GM19043 (cell line): ENCODE results near the gene AP5B1.

Experiments
- ATAC-seq: cut with Tn5 transposase; IDR thresholded peaks from one replicate; pipeline ENCODE4 v1.9.1; 2021; ENCODE audit warnings: low read depth; ENCODE audit not compliant: unreplicated experiment

Gene AP5B1

GRCh38 chr11:65786008-65786785, 5.4 kb upstream of the AP5B1 start:
- no peak for ATAC-seq

GRCh38 chr11:65785319-65786007, 4.7 kb upstream of the AP5B1 start:
- ATAC-seq = no peak

DNA sequence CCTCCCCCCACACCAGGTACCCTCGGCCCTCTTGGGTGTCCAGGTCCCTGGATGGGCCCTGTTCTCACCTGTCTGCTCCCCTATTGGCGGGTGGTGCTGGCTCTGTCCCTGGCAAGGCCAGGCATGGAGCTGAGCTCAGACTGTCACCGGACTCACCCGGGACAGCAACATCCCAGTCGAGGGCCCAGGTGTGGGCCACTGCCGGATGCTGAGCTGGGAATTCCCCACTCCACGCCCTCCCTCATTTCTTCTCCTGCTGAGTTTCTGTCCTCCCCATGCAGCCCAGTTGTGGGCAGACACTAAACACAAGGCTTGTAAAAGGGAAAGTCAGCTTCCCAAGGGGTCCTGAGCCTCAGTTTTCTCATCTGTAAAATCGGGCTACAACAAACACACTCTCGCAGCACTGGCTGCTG, 2.0 kb upstream of the AP5B1 start:
- no peak for ATAC-seq

- no peak for ATAC-seq
Observed at GRCh38 chr11:65781962-65782815, 1.4 kb upstream of the AP5B1 start.

GRCh38 chr11:65781152-65781961, 581 bp upstream of the AP5B1 start:
- peak; percentile 35 for ATAC-seq

- ATAC-seq = peak; percentile 37
Observed at GRCh38 chr11:65779919-65780769, 632 bp downstream of the AP5B1 start.

DNA sequence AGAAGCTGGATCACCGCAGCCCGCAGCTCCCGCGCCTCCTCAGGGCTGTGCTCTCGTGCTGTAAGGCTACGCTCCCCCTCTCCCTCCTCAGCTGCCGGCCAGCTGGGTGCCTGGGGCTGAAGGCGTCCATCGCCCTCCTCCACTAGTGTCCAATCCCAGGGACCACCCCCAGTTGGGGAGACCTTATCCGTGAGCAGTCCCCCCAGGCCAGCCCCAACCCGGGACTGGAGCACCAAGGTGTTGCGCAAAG, 1.2 kb downstream of the AP5B1 start:
- no peak for ATAC-seq

DNA sequence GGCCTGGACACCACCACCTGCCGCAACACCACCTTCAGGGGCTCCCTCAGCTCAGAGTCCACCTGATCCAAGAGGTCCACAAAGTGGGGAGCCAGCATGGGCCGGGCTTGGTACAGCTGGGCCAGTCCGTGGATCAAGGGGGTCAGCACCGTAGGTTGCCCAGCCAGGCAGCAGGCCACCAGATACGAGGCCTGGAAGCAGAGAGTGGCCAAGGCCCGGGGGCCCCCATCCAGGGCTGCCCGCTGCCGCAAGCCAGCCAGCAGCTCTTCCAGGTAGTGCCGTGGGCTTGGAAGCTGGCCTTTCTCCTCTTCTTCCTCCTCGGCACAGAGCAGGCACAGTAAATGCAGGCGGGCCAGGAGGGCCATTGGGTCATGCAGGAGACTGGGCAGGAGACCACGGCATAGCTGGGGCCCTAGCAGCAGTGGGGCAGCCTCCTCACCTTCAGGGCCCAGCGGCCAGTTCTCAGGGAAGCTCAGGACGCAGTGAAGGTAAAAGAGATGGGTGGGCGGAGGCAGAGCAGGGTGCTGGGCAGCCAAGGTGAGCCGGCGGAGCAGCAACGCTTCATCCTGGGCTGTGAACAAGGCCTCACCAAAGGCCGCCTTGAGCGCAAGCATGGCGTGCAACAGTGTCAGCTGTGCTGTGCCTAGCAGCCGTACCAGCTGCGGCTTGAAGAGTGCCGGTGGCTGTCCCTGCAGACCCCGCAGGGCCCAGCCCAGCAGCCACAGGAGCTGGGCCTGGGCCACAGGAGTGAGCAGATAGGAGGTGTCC, 1.7 kb downstream of the AP5B1 start:
- ATAC-seq = no peak

DNA sequence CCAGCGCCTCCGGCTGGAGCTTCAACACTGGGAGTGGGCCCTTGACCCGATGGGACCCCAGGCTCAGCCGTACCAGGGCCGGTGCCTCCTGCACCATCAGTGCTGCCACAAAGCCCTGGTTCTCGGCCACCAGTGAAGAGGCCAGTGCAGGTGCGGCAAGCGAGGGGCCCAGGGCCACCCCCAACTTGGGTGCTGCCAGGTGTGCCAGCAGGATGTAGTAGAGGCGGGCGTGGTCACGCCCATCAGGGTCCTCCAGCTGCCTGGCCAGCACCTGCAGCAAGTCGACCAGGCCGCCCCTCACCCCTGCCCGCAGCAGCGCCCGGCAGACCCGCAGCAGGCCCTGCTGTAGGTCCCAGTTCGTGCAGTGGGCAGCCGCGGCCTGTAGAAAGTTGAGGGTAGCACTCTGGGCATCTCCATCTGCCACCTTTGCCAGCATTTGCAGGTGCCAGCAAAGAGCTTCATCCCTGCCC, 2.3 kb downstream of the AP5B1 start:
- no peak for ATAC-seq

DNA sequence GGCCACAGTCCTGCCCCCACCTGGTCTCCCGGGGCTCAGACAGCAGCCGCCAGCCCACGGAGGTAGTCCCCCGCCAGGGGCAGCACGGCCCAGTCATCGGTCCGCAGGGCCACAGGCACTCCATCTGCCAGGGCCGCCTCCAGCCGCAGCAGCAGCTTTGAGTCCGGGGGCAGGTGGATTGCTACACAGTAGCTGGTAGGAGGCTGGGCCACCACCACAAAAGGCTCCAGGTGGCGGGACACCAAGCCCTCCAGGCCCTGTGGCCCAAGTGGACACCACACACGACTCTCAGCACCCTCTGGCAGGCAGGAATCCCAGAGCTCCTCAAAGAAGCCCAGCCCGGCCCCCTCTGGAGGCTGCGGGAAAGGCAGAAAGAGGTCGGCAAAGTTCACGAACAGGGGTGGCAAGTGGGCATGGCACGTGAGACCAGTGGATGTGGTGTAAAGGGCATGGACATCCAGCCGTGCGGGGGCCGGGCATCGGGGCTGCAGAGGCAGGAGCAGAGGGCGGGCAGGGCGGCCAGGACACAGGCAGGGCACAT, 2.9 kb downstream of the AP5B1 start:
- ATAC-seq = no peak

DNA sequence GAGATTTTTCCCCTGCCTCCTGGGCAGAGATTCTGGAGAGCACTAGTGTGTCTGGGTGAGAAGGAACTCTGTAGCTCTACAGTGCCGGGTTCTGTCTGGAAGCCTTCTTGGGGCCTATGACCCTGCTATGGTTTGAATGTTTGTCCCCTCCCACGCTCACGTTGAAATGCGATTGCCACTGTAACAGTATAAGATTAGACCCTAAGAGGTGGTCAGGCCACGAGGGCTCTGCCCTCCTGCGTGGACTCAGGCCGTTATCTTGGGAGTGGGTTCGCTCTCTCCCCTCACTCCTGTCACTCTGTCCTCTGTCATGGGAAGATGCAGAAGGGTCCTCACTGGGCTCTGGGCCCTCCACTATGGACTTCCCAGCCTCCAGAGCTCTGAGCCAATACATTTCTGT, 3.5 kb downstream of the AP5B1 start:
- ATAC-seq = no peak

DNA sequence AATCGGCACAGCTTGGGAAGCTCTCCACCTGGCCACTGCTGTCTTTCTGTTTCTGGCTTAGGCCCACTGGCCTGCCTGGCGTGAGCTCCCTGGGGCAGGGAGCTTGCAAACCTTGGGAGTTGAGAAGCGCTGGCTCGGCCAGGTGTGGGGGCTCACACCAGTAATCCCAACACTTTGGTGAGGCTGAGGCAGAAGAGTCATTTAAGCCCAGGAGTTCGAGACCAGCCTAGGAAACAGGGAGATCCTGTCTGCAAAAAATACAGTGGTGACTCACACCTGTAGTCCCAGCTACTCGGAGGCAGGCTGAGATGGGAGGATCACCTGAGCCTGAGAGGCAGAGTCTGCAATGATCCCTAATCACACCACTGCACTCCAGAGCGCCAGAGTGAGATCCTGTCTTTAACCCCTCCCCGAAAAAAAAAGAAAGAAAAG, 4.0 kb downstream of the AP5B1 start:
- ATAC-seq = no peak

DNA sequence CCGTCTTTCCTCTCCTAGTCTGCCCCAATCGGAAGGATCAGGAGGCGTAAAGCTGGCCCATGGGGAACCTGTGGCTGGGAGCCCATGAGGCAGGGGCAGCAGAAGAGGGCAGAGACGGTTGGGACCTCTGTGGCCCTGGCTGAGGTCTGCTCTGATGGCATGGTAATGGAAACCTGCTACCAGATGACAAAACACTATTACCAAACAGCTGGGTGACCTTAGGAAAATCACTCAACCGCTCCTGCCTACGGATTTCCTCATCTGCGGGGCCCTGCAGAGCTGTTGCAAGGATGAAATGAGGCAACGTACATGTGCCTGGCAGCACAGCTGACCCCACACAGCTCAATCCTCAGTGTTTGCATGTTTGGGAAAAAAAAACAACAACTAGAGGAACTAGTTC, 4.6 kb downstream of the AP5B1 start:
- ATAC-seq = no peak

GRCh38 chr11:65774525-65775306, 6.1 kb downstream of the AP5B1 start:
- no peak for ATAC-seq

DNA sequence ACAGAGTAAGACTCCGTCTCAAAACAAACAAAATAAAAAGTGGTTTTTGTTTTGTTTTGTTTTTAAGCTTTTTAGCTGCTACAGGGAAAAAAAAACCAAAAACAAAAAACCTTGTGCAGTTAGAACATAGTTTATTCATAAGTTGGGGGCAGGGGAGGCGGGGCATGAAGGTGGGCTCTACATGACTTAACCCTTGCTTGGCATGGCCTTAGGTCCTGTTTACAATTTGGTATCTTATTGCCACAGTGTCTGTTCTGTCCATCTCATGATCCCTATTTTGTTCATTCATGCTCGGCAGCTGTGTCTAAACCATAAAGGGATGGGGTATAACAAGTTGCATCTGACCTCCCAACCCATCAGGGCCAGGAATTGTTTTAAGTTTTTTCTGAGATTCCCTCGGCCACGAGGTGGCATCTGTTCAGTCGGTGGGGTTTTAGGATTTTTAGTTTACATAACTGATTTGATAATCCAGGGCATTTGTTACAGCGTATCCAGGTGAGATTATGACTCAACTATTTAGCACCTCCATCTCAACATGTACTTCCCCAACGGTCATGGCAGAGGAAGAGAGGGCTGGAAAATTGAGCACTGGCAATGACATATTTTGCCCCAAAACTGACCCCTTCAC, 6.9 kb downstream of the AP5B1 start:
- ATAC-seq = no peak

DNA sequence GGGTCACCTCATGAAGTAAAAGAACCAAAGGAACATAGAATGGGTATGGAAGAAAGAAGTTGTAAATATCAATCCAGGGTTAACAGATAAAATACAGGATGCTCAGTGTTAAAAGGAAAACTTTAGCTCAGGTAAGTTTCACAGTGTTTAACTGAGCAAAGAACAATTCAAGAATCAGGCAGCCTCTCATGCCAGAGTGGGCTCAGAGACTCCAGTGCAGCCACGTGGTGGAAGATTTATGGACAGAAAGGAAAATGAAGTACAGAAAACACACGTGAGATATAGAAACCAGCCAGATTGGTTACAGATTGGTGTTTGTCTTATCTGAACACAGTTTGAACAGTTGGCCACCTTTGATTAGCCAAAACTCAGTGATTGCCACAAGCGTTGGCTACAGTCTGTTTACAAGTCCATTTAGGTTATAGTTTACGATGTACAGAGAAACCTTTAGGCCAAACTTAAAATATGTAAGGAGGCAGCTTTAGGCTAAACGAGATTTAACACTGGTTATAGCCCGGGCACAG, 9.1 kb downstream of the AP5B1 start:
- ATAC-seq = no peak

- ATAC-seq = no peak
Observed at GRCh38 chr11:65770951-65771567, 9.7 kb downstream of the AP5B1 start.
